Naive thymus-derived CD4-positive, alpha-beta T cell (primary cell): Measurements from ENCODE around the gene NGEF. TPM values are rescaled to one million over a fixed set of nuclear protein-coding genes. Genes with fewer than 3 reads are reported as not detected.

ENCODE experiments used
- ATAC-seq: fragments of 150-1000 bp; cut with Tn5 transposase; 2 replicates; pipeline ENCODE4 v1.10.0; 2021; ENCODE audit warnings: mild to moderate bottlenecking, moderate library complexity
- CTCF ChIA-PET: fragments of 350-600 bp; sonication (Branson Sonifier 250); formaldehyde crosslinking; loops from one replicate; lab custom pipeline; 2021; ENCODE audit warnings: antibody characterized with exemption; lab: Charles Lee
- POLR2A ChIA-PET: fragments of 350-600 bp; sonication (Branson Sonifier 250); formaldehyde crosslinking; loops from one replicate; lab custom pipeline; 2021; ENCODE audit warnings: antibody characterized with exemption, inconsistent platforms; lab: Charles Lee
- DNase-seq, 9 donors: peaks; one replicate each; pipeline versions ENCODE4 v3.0.0 to v3.0.0-alpha.2; 2020 to 2022; ENCODE audit warnings: mixed read lengths in 1 of 9
- H3K27ac ChIP-seq: one replicate; pipeline ENCODE4 v1.7.0; 2013; ENCODE audit warnings: mild to moderate bottlenecking, low read depth, low read length, moderate library complexity
- H3K27me3 ChIP-seq, 2 donors: one replicate each; pipeline ENCODE4 v1.7.0; 2013; ENCODE audit warnings: low read length in 2 of 2, mild to moderate bottlenecking in 2 of 2, moderate library complexity in 2 of 2; ENCODE audit not compliant: control insufficient read depth in 2 of 2, insufficient read depth in 2 of 2
- H3K36me3 ChIP-seq, 3 experiments: 1 replicate in 2 of 3; 2 replicates in 1 of 3; pipeline ENCODE4 v1.7.0; 2013; ENCODE audit warnings: low read length in 3 of 3, mild to moderate bottlenecking in 3 of 3, moderate library complexity in 1 of 3; ENCODE audit not compliant: insufficient read depth in 3 of 3, control insufficient read depth in 2 of 3
- H3K4me1 ChIP-seq, 2 donors: one replicate each; pipeline ENCODE4 v1.7.0; 2013; ENCODE audit warnings: low read length in 2 of 2, mild to moderate bottlenecking in 2 of 2, moderate library complexity in 1 of 2; ENCODE audit not compliant: control insufficient read depth in 2 of 2, insufficient read depth in 2 of 2
- H3K4me3 ChIP-seq: 2 replicates; pipeline ENCODE4 v1.7.0; 2013; ENCODE audit warnings: mild to moderate bottlenecking, low read length
- H3K9me3 ChIP-seq, 3 experiments: 1 replicate in 2 of 3; 2 replicates in 1 of 3; pipeline ENCODE4 v1.7.0; 2013; ENCODE audit warnings: low read length in 3 of 3; ENCODE audit not compliant: control insufficient read depth in 2 of 3
- H3K27ac Mint-ChIP-seq, 9 donors: one replicate each; pipeline ENCODE4 v1.8.0; 2020 to 2022; ENCODE audit warnings: mixed read lengths in 9 of 9, mild to moderate bottlenecking in 8 of 9, moderate library complexity in 5 of 9, inconsistent platforms in 2 of 9
- H3K27me3 Mint-ChIP-seq, 5 donors: one replicate each; pipeline ENCODE4 v1.8.0; 2021 to 2022; ENCODE audit warnings: mixed read lengths in 5 of 5, mild to moderate bottlenecking in 1 of 5
- H3K36me3 Mint-ChIP-seq, 5 donors: one replicate each; pipeline ENCODE4 v1.8.0; 2020 to 2022; ENCODE audit warnings: mixed read lengths in 5 of 5, mild to moderate bottlenecking in 3 of 5, inconsistent platforms in 1 of 5
- H3K4me1 Mint-ChIP-seq, 7 donors: one replicate each; pipeline ENCODE4 v1.8.0; 2020 to 2022; ENCODE audit warnings: mixed read lengths in 7 of 7, mild to moderate bottlenecking in 3 of 7, inconsistent platforms in 1 of 7
- H3K4me3 Mint-ChIP-seq, 10 donors: one replicate each; pipeline ENCODE4 v1.8.0; 2020 to 2022; ENCODE audit warnings: mild to moderate bottlenecking in 10 of 10, mixed read lengths in 10 of 10, moderate library complexity in 6 of 10, inconsistent platforms in 2 of 10
- H3K9me3 Mint-ChIP-seq, 11 donors: one replicate each; pipeline ENCODE4 v1.8.0; 2020 to 2022; ENCODE audit warnings: mixed read lengths in 11 of 11, mild to moderate bottlenecking in 4 of 11, inconsistent platforms in 1 of 11, moderate library complexity in 1 of 11
- intact Hi-C, 2 donors: fragments of 100-400 bp; cut with micrococcal nuclease; formaldehyde crosslinking; loops; one replicate each; pipeline ENCODE4 v1.15.1; 2023
- polyA plus RNA-seq, 2 donors: library from polyadenylated mRNA; unstranded; fragments of 300-500 nt; fragmentation: Illumina TruSeq; gene quantifications; one replicate each; pipeline ENCODE4 v1.2.3, GENCODE V29; 2021
- total RNA-seq, 6 experiments: library from RNA in 5 of 6; stranded (reverse) in 5 of 6; gene quantifications; 1 replicate in 5 of 6; 2 replicates in 1 of 6; pipeline ENCODE4 v1.2.3 and lab custom pipeline; 2021 to 2026

Gene NGEF
- total and polyA plus RNA-seq, 7 experiments from 2014 or later = not detected

DNA sequence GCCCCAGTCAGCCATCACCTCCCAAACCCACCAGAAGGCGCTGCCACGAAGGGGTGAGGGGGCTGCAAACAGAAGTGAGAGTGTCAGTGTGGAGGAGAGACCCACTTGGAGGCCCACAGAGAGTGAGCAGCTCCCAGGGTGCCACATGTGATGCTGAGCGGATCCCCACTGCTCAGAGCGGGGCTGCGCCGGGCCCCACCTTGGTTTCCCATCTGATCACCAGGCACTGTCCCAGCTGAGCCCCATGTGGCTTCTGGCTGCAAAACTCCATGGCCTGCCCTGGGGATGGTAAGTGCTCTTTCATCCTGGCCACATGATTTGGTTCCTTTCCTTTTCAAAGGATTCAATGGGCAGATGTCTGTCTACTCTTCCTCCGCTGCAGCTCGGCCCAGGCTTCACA, 119.2 kb downstream of the NGEF start:
- Histone ChIP-seq H3K27me3 (no peaks in the 10 kb centered on the region), H3K9me3 (no peaks in the 10 kb centered on the region), H3K36me3 (no peaks in the 10 kb centered on the region), H3K27ac (no peak overlapping the region), H3K4me3 (no peak overlapping the region), H3K4me1 (no peaks in the 10 kb centered on the region)
- POLR2A ChIA-PET = no interaction called here
- H3K4me1 Mint-ChIP-seq = peaks cover 0 to 1% (median 0%) of the 10 kb centered on the region in 7 donors
- intact Hi-C loops = no loop called here
- peaks cover 0 to 25% (median 16%) of the 10 kb centered on the region in 5 donors for H3K27me3 Mint-ChIP-seq
- no peak for DNase-seq
- CTCF ChIA-PET = no interaction called here
- no peak for ATAC-seq
- no peaks in the 10 kb centered on the region for H3K9me3 Mint-ChIP-seq
- H3K27ac Mint-ChIP-seq = no peak overlapping the region
- no peaks in the 10 kb centered on the region for H3K36me3 Mint-ChIP-seq
- no peak overlapping the region for H3K4me3 Mint-ChIP-seq

DNA sequence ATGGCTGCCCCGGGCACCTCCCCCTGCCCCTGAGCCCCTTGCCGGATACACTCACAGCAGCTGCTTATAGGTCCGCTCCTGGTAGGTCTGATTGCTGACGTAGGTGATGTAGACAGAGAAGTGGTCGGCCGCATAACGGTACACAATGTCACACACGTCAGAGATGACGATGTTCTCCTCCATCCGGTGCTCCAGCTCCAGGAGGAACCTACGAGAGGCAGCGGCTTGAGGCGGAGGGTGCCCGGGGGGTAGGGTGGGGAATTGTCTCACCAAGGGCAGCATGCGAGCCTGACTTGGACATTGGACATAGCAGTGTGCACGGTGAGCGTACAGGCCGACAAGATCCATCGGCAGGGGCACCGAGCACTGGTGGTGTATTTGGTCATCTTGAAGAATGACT, 120.2 kb downstream of the NGEF start:
- CTCF ChIA-PET = no interaction called here
- Histone ChIP-seq H3K27ac (no peak overlapping the region), H3K4me3 (no peak overlapping the region), H3K36me3 (no peaks in the 10 kb centered on the region), H3K27me3 (no peaks in the 10 kb centered on the region), H3K4me1 (no peaks in the 10 kb centered on the region), H3K9me3 (no peaks in the 10 kb centered on the region)
- no peak for ATAC-seq
- H3K27me3 Mint-ChIP-seq = peaks cover 0 to 25% (median 16%) of the 10 kb centered on the region in 5 donors
- POLR2A ChIA-PET = no interaction called here
- H3K4me1 Mint-ChIP-seq = peaks cover 0 to 1% (median 0%) of the 10 kb centered on the region in 7 donors
- peak overlapping the region in 1 of 9 donors; percentile 14 for H3K27ac Mint-ChIP-seq
- no peaks in the 10 kb centered on the region for H3K36me3 Mint-ChIP-seq
- H3K9me3 Mint-ChIP-seq = no peaks in the 10 kb centered on the region
- intact Hi-C loops = no loop called here
- no peak overlapping the region for H3K4me3 Mint-ChIP-seq
- DNase-seq = no peak

DNA sequence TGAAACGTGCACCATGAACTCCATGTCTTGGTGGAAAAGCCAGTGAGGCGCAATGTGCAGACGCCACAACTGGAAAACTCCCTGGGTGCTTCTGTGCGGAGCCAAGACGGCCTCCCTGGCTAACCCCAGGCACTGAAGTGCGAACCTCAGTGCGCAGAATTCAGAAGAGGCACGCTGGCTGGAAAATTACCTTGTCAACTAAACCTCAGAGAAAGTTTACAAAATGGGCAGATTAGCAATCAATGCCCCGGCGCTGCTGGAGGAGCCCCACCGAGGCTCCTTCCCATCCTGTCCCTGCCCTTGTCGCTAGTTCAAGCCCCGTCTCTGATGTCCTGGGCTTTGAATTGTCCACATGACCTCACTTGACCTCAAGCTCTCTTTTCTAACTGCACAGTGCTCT, 120.8 kb downstream of the NGEF start:
- intact Hi-C loops = no loop called here
- H3K27me3 ChIP-seq = no peaks in the 10 kb centered on the region
- ChIA-PET POLR2A (no interaction called here), CTCF (no interaction called here)
- H3K4me1 Mint-ChIP-seq = peaks cover 0 to 1% (median 0%) of the 10 kb centered on the region in 7 donors
- no peak overlapping the region for H3K4me3 ChIP-seq
- no peaks in the 10 kb centered on the region for H3K9me3 Mint-ChIP-seq
- H3K36me3 ChIP-seq = no peaks in the 10 kb centered on the region
- H3K4me3 Mint-ChIP-seq = peak overlapping the region in 1 of 10 donors; percentile 40
- no peak overlapping the region for H3K27ac Mint-ChIP-seq
- no peak overlapping the region for H3K27ac ChIP-seq
- H3K36me3 Mint-ChIP-seq = no peaks in the 10 kb centered on the region
- no peak for ATAC-seq
- peaks cover 0 to 25% (median 16%) of the 10 kb centered on the region in 5 donors for H3K27me3 Mint-ChIP-seq
- no peaks in the 10 kb centered on the region for H3K9me3 ChIP-seq
- no peaks in the 10 kb centered on the region for H3K4me1 ChIP-seq
- DNase-seq = no peak

GRCh38 chr2:232891621-232892071, 121.4 kb downstream of the NGEF start:
- Mint-ChIP-seq H3K4me3 (no peak overlapping the region), H3K27ac (no peak overlapping the region), H3K4me1 (peaks cover 0 to 1% (median 0%) of the 10 kb centered on the region in 7 donors), H3K9me3 (no peaks in the 10 kb centered on the region), H3K27me3 (peaks cover 0 to 25% (median 16%) of the 10 kb centered on the region in 5 donors), H3K36me3 (no peaks in the 10 kb centered on the region)
- Histone ChIP-seq H3K4me1 (no peaks in the 10 kb centered on the region), H3K36me3 (no peaks in the 10 kb centered on the region), H3K27me3 (no peaks in the 10 kb centered on the region), H3K9me3 (no peaks in the 10 kb centered on the region), H3K27ac (no peak overlapping the region), H3K4me3 (no peak overlapping the region)
- POLR2A ChIA-PET = no interaction called here
- ATAC-seq = no peak
- CTCF ChIA-PET = no interaction called here
- DNase-seq = no peak
- intact Hi-C loops = no loop called here

DNA sequence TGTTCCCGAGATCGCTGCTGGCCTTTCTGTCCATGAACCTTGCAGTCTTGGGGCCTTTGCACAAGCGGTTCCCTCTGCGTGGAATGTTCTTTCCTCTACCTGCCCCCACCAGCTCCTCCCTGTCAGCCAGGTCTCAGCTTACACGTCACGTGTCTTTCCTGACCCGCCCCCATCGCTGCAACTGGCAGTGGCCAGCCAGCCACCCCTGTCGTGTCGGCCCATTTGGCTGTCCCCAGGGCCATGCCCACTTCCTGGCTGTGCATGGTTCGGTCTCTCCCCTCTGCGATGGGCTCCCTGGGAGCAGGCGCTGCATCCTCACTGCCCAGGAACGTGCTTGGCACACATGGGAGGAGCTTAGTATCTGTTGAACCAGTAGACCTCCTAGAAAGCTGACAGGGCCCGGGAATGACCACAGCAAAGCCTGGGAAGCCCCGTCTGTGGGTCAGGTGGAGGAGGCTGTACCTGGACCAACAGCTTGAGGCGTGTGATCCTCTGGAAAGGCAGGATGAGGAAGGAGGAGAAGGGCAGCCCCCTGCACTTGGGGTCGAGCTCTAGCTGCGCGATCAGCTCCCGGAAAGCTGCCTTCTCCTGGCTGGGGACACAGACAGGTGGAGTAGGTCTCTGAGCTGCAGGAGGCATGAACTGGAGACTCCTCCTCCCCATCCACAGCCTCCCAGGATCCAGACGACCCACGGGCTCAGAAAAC, 122.0 kb downstream of the NGEF start:
- peak overlapping the region in 1 of 10 donors; percentile 23 for H3K4me3 Mint-ChIP-seq
- H3K9me3 Mint-ChIP-seq = no peaks in the 10 kb centered on the region
- intact Hi-C loops = no loop called here
- DNase-seq (no peak), ATAC-seq (no peak)
- H3K4me1 Mint-ChIP-seq = peaks cover 0 to under 1% (median 0%) of the 10 kb centered on the region in 7 donors
- Histone ChIP-seq H3K4me1 (no peaks in the 10 kb centered on the region), H3K9me3 (no peaks in the 10 kb centered on the region), H3K27me3 (no peaks in the 10 kb centered on the region), H3K4me3 (no peak overlapping the region), H3K27ac (no peak overlapping the region), H3K36me3 (no peaks in the 10 kb centered on the region)
- POLR2A ChIA-PET = no interaction called here
- peaks cover 0 to 25% (median 16%) of the 10 kb centered on the region in 5 donors for H3K27me3 Mint-ChIP-seq
- CTCF ChIA-PET = no interaction called here
- no peak overlapping the region for H3K27ac Mint-ChIP-seq
- no peaks in the 10 kb centered on the region for H3K36me3 Mint-ChIP-seq

DNA sequence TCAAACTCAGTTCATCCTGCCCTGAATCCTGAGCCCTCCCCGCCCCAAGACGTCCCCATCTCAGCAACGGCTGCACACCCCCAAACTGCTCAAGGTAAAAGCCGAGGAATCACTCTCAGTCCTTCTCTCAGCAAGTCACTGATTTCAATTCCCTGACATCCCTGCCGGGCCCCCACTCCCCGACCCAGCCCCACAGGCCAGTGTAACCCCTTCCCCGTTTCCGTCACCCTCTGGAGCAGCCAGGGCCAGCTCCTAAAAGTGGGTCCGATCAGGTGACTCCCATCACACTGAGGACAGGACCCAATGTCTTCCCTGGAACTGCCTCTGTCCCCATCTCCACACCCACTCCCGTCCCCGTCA, 122.5 kb downstream of the NGEF start:
- no peaks in the 10 kb centered on the region for H3K9me3 ChIP-seq
- DNase-seq (no peak), ATAC-seq (no peak)
- no peak overlapping the region for H3K4me3 ChIP-seq
- peaks cover 0 to 25% (median 16%) of the 10 kb centered on the region in 5 donors for H3K27me3 Mint-ChIP-seq
- no peaks in the 10 kb centered on the region for H3K36me3 Mint-ChIP-seq
- POLR2A ChIA-PET = no interaction called here
- no peaks in the 10 kb centered on the region for H3K36me3 ChIP-seq
- H3K27ac ChIP-seq = no peak overlapping the region
- CTCF ChIA-PET = no interaction called here
- H3K27me3 ChIP-seq = no peaks in the 10 kb centered on the region
- no peak overlapping the region for H3K4me3 Mint-ChIP-seq
- no peaks in the 10 kb centered on the region for H3K9me3 Mint-ChIP-seq
- H3K4me1 ChIP-seq = no peaks in the 10 kb centered on the region
- no peak overlapping the region for H3K27ac Mint-ChIP-seq
- intact Hi-C loops = no loop called here
- H3K4me1 Mint-ChIP-seq = no peaks in the 10 kb centered on the region

GRCh38 chr2:232889876-232890401, 123.1 kb downstream of the NGEF start:
- intact Hi-C loops = no loop called here
- Histone ChIP-seq H3K36me3 (no peaks in the 10 kb centered on the region), H3K27me3 (no peaks in the 10 kb centered on the region), H3K27ac (no peak overlapping the region), H3K9me3 (no peaks in the 10 kb centered on the region), H3K4me3 (no peak overlapping the region), H3K4me1 (no peaks in the 10 kb centered on the region)
- no peaks in the 10 kb centered on the region for H3K9me3 Mint-ChIP-seq
- no peak overlapping the region for H3K4me3 Mint-ChIP-seq
- no peaks in the 10 kb centered on the region for H3K4me1 Mint-ChIP-seq
- DNase-seq (no peak), ATAC-seq (no peak)
- POLR2A ChIA-PET = no interaction called here
- H3K27me3 Mint-ChIP-seq = peaks cover 0 to 25% (median 16%) of the 10 kb centered on the region in 5 donors
- no peaks in the 10 kb centered on the region for H3K36me3 Mint-ChIP-seq
- CTCF ChIA-PET = no interaction called here
- H3K27ac Mint-ChIP-seq = no peak overlapping the region
